Panc1 (cell line): ENCODE data around the gene ANO6. TPM values are rescaled to one million over a fixed set of nuclear protein-coding genes. Genes with fewer than 3 reads are reported as not detected.

Source experiments
- ATAC-seq: fragments of 200-7000 bp; cut with Tn5 transposase; 2 replicates; pipeline ENCODE4 v1.9.1; 2020; ENCODE audit warnings: mild to moderate bottlenecking, moderate library complexity
- BruUV-seq: library from RNA; stranded (reverse); fragments of 400-500 nt; replicated peaks from 2 replicates; lab custom pipeline; 2021; lab: Mats Ljungman, UMichigan
- CTCF ChIA-PET: fragments of 300-600 bp; sonication (Branson Sonifier 250); formaldehyde crosslinking; loops from one replicate; lab custom pipeline; 2022; ENCODE audit warnings: antibody characterized with exemption; lab: Charles Lee
- POLR2A ChIA-PET: fragments of 300-600 bp; sonication (Branson Sonifier 250); formaldehyde crosslinking; loops from one replicate; lab custom pipeline; 2022; ENCODE audit warnings: antibody characterized with exemption; lab: Charles Lee
- DNase-seq: peaks from one replicate; pipeline ENCODE4 v3.0.0-alpha.2; 2010; ENCODE audit warnings: low read depth, low spot score
- H3K27ac ChIP-seq: 2 replicates; pipeline ENCODE4 v1.5.1; 2011; ENCODE audit warnings: mild to moderate bottlenecking, low read length, inconsistent platforms
- H3K27me3 ChIP-seq: fragments of 200-500 bp; sonication (Bioruptor generic); 2 replicates; pipeline ENCODE4 v1.6.0; 2014; ENCODE audit warnings: low read length, inconsistent platforms; ENCODE audit not compliant: control insufficient read depth, insufficient read depth
- H3K36me3 ChIP-seq: fragments of 200-500 bp; sonication (Bioruptor generic); 2 replicates; pipeline ENCODE4 v1.5.1; 2014; ENCODE audit warnings: inconsistent platforms, mild to moderate bottlenecking, low read length, moderate library complexity; ENCODE audit not compliant: control insufficient read depth, insufficient read depth
- H3K4me1 ChIP-seq: 2 replicates; pipeline ENCODE4 v1.5.1; 2011; ENCODE audit warnings: inconsistent platforms, mild to moderate bottlenecking, low read length, moderate library complexity; ENCODE audit not compliant: control insufficient read depth, insufficient read depth
- H3K4me3 ChIP-seq, 2 experiments: 2 replicates each; pipeline ENCODE4 v1.5.1; 2011 to 2012; ENCODE audit warnings: low read depth in 2 of 2, low read length in 2 of 2, mild to moderate bottlenecking in 2 of 2, inconsistent platforms in 1 of 2, moderate library complexity in 1 of 2
- H3K9me3 ChIP-seq: fragments of 200-500 bp; sonication (Bioruptor generic); 2 replicates; pipeline ENCODE4 v1.5.1; 2014; ENCODE audit warnings: low read depth, mild to moderate bottlenecking, inconsistent platforms, low read length, moderate library complexity; ENCODE audit not compliant: control insufficient read depth, insufficient read depth
- POLR2AphosphoS5 ChIP-seq: IDR thresholded peaks from 2 replicates; pipeline ENCODE4 v1.6.1; 2012; ENCODE audit warnings: mild to moderate bottlenecking, low read depth, low read length, moderate library complexity
- SIN3A ChIP-seq: IDR thresholded peaks from 2 replicates; pipeline ENCODE4 v1.6.1; 2012; ENCODE audit warnings: low read depth, mild to moderate bottlenecking, low read length, moderate library complexity, borderline replicate concordance; ENCODE audit not compliant: insufficient read depth
- TCF7L2 ChIP-seq: IDR thresholded peaks from 2 replicates; pipeline ENCODE4 v1.6.1; 2011; ENCODE audit warnings: mild to moderate bottlenecking, low read depth, low read length, inconsistent platforms
- in situ Hi-C: cut with HindIII; loops from 2 replicates; pipeline ENCODE4 v1.10.0; 2016; ENCODE audit warnings: low sequenced_read_pairs, low pct_unique_long_range_greater_than_20kb
- intact Hi-C: fragments of 100-400 bp; cut with micrococcal nuclease; formaldehyde crosslinking; loops from one replicate; pipeline ENCODE4 v1.10.0; 2022; ENCODE audit not compliant: unreplicated experiment
- total RNA-seq: library from RNA; stranded (reverse); gene quantifications from one replicate; pipeline ENCODE4 v1.2.1, GENCODE V29; 2021; ENCODE audit not compliant: unreplicated experiment
- TF ChIP-seq, protein P1 (sequence below): fragments of 450-650 bp; IDR thresholded peaks from 2 replicates; pipeline ENCODE4 v1.5.1; 2017; ENCODE audit warnings: mild to moderate bottlenecking
- TF ChIP-seq, protein P2 (sequence below), 2 experiments: IDR thresholded peaks; 2 replicates each; pipeline ENCODE4 v1.6.1; 2011 to 2012; ENCODE audit warnings: low read depth in 2 of 2, control low read depth in 1 of 2, low read length in 1 of 2, mild to moderate bottlenecking in 1 of 2, moderate library complexity in 1 of 2; ENCODE audit not compliant: insufficient read depth in 1 of 2

Gene ANO6
- total RNA-seq, 1 experiment from 2014 or later: 120 TPM

DNA sequence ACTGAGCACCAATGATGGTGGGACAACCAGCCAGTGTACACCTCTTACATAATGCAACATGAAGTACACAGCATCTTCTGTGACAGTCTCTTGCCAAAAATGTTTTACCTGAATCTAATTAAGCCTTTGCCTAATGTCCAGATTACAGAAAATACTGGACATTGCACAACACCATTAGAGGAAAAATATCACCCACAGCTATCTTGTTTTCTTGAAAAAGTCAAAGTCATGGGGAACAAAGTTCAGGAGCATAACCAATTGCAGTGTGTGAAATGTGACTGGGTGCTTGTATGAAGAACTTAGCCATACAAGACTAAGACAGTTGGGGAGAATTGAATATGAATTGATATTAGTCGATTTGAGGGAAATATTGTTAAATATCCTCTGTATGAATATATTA is 12.1 kb upstream of the ANO6 start:
- H3K9me3 ChIP-seq: no peaks in the 10 kb centered on the region
- TF ChIP-seq SIN3A: no peak
- TF ChIP-seq, protein P1, sequence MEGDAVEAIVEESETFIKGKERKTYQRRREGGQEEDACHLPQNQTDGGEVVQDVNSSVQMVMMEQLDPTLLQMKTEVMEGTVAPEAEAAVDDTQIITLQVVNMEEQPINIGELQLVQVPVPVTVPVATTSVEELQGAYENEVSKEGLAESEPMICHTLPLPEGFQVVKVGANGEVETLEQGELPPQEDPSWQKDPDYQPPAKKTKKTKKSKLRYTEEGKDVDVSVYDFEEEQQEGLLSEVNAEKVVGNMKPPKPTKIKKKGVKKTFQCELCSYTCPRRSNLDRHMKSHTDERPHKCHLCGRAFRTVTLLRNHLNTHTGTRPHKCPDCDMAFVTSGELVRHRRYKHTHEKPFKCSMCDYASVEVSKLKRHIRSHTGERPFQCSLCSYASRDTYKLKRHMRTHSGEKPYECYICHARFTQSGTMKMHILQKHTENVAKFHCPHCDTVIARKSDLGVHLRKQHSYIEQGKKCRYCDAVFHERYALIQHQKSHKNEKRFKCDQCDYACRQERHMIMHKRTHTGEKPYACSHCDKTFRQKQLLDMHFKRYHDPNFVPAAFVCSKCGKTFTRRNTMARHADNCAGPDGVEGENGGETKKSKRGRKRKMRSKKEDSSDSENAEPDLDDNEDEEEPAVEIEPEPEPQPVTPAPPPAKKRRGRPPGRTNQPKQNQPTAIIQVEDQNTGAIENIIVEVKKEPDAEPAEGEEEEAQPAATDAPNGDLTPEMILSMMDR: no peak
- TF ChIP-seq TCF7L2: no peak
- TF ChIP-seq, protein P2, sequence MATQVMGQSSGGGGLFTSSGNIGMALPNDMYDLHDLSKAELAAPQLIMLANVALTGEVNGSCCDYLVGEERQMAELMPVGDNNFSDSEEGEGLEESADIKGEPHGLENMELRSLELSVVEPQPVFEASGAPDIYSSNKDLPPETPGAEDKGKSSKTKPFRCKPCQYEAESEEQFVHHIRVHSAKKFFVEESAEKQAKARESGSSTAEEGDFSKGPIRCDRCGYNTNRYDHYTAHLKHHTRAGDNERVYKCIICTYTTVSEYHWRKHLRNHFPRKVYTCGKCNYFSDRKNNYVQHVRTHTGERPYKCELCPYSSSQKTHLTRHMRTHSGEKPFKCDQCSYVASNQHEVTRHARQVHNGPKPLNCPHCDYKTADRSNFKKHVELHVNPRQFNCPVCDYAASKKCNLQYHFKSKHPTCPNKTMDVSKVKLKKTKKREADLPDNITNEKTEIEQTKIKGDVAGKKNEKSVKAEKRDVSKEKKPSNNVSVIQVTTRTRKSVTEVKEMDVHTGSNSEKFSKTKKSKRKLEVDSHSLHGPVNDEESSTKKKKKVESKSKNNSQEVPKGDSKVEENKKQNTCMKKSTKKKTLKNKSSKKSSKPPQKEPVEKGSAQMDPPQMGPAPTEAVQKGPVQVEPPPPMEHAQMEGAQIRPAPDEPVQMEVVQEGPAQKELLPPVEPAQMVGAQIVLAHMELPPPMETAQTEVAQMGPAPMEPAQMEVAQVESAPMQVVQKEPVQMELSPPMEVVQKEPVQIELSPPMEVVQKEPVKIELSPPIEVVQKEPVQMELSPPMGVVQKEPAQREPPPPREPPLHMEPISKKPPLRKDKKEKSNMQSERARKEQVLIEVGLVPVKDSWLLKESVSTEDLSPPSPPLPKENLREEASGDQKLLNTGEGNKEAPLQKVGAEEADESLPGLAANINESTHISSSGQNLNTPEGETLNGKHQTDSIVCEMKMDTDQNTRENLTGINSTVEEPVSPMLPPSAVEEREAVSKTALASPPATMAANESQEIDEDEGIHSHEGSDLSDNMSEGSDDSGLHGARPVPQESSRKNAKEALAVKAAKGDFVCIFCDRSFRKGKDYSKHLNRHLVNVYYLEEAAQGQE (IDR thresholded peaks at IDR 0.05; ENCODE audit: insufficient read depth in 1 of 2, low read depth in 2 of 2, low read length in 1 of 2): no peak
- TF ChIP-seq POLR2AphosphoS5: no peak
- H3K4me1 ChIP-seq: no peaks in the 10 kb centered on the region
- BruUV-seq: no TSS peak
- DNase-seq: no peak
- no peaks in the 10 kb centered on the region for H3K27me3 ChIP-seq
- in situ Hi-C loops (no loop called here), intact Hi-C loops (no loop called here)
- no peak overlapping the region for H3K27ac ChIP-seq
- no peak for ATAC-seq
- H3K4me3 ChIP-seq: no peak overlapping the region
- ChIA-PET CTCF (interaction anchor here (0.6 kb wide), 1 partner anchor 12 kb away, joined by 3 read pairs; the partner anchor contains the start of gene ANO6), POLR2A (no interaction called here)
- no peaks in the 10 kb centered on the region for H3K36me3 ChIP-seq

DNA sequence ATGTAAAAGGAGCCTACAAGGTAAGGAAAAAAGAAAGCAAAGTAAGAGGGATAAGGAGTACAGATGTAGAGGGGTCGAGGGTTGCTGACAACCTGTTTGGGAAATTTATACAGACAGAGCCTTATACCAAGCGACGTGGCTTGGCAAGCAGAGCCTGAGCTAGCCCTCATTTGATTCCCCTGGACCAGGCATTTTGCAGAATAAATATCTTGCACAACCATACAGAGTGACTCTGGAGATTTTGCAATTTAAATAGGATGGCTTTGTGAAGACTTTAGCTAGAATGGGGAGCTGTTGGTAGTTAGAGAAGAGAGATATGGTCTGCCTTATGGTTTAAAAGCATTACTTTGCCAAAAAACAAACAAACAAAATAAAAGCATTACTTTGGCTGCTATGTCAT is 11.1 kb upstream of the ANO6 start:
- no peak overlapping the region for H3K27ac ChIP-seq
- H3K4me3 ChIP-seq: no peak overlapping the region
- DNase-seq (no peak), ATAC-seq (no peak)
- ChIA-PET CTCF (no interaction called here), POLR2A (no interaction called here)
- TF ChIP-seq SIN3A: no peak
- no peak for TF ChIP-seq POLR2AphosphoS5
- in situ Hi-C loops (no loop called here), intact Hi-C loops (no loop called here)
- H3K27me3 ChIP-seq: no peaks in the 10 kb centered on the region
- no TSS peak for BruUV-seq
- H3K36me3 ChIP-seq: no peaks in the 10 kb centered on the region
- H3K9me3 ChIP-seq: no peaks in the 10 kb centered on the region
- no peaks in the 10 kb centered on the region for H3K4me1 ChIP-seq

DNA sequence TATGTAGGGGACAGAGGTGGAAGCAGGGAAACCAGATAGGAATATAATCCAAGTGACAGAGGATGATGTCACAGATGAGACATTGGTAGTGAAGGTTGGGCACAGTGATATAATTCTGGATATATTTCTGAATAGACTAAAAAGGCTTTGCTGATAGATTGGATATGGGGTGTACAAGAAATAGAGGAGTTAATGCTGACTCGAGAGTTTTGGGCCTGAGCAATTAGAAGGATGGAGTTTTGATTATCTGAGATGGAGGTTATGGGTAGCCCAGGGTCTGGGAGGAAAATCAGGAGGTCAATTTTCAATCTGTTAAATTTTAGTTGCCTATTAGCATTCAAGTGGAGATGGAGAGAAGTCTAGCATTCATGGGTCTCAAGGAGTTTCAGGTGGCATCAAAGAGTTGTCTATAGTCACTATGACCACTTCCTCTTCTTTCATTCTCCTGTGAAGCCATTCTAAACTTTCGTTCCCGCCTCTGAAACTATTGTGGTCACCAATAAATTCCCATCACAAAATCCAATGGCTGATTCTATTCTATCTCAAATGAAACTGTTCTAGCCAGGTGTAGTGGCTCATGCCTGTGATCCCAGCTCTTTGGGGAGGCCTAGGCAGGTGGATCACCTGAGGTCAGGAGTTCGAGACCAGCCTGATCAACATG is 10.6 kb upstream of the ANO6 start:
- ChIA-PET CTCF (no interaction called here), POLR2A (no interaction called here)
- H3K4me1 ChIP-seq: no peaks in the 10 kb centered on the region
- H3K27ac ChIP-seq: no peak overlapping the region
- no TSS peak for BruUV-seq
- DNase-seq: no peak
- H3K27me3 ChIP-seq: no peaks in the 10 kb centered on the region
- intact Hi-C loops (no loop called here), in situ Hi-C loops (no loop called here)
- H3K9me3 ChIP-seq: no peaks in the 10 kb centered on the region
- no peak overlapping the region for H3K4me3 ChIP-seq
- ATAC-seq: no peak
- H3K36me3 ChIP-seq: no peaks in the 10 kb centered on the region
- TF ChIP-seq SIN3A (no peak), POLR2AphosphoS5 (no peak)
- TF ChIP-seq, protein P1: no peak
- TF ChIP-seq, protein P2 (IDR thresholded peaks at IDR 0.05; ENCODE audit: insufficient read depth in 1 of 2, low read depth in 2 of 2, low read length in 1 of 2): no peak
